Neural cell (in vitro differentiated cells): ENCODE data around the gene CNN3.

Source experiments
- CTCF ChIP-seq: fragments of 450-650 bp; IDR thresholded peaks from 2 replicates; pipeline ENCODE4 v1.5.1; 2014; ENCODE audit warnings: antibody characterized with exemption, mild to moderate bottlenecking, moderate library complexity; ENCODE audit not compliant: poor library complexity, severe bottlenecking
- MXI1 ChIP-seq: fragments of 450-650 bp; conservative IDR thresholded peaks from 2 replicates; pipeline ENCODE4 v1.6.1; 2014; ENCODE audit warnings: antibody characterized with exemption, mild to moderate bottlenecking; ENCODE audit not compliant: poor library complexity, severe bottlenecking
- REST ChIP-seq: IDR thresholded peaks from 2 replicates; pipeline ENCODE4 v1.6.1; 2012; ENCODE audit warnings: borderline replicate concordance
- SMC3 ChIP-seq: fragments of 450-650 bp; conservative IDR thresholded peaks from 2 replicates; pipeline ENCODE4 v1.6.1; 2014; ENCODE audit warnings: antibody characterized with exemption, mild to moderate bottlenecking, moderate library complexity; ENCODE audit not compliant: poor library complexity

- TF ChIP-seq CTCF (no peak), REST (no peak), SMC3 (no peak), MXI1 (no peak)
These were observed 44.6 kb upstream of the CNN3 start for GRCh38 chr1:94971491-94971924.
